Astrocyte (in vitro differentiated cells and primary cell): ENCODE results near the gene NAIF1. TPM values are rescaled to one million over a fixed set of nuclear protein-coding genes. Genes with fewer than 3 reads are reported as not detected.

Source experiments
- DNase-seq: peaks from one replicate; pipeline ENCODE4 v3.0.0-alpha.2; 2010; ENCODE audit warnings: low read depth
- FAIRE-seq: peaks from 2 replicates; lab custom pipeline; 2011; peaks lifted over from hg19 to GRCh38; lab: Jason Lieb, UNC
- H2AFZ ChIP-seq: 2 replicates; pipeline ENCODE4 v1.6.0; 2012; ENCODE audit warnings: low read depth, low read length, inconsistent platforms
- H3K27ac ChIP-seq: 2 replicates; pipeline ENCODE4 v1.5.1; 2011; ENCODE audit warnings: low read depth, low read length, inconsistent platforms
- H3K27me3 ChIP-seq: 2 replicates; pipeline ENCODE4 v1.6.0; 2011; ENCODE audit warnings: low read length, inconsistent platforms; ENCODE audit not compliant: insufficient read depth
- H3K36me3 ChIP-seq: 2 replicates; pipeline ENCODE4 v1.5.1; 2011; ENCODE audit warnings: low read length, inconsistent platforms; ENCODE audit not compliant: insufficient read depth
- H3K4me1 ChIP-seq: 2 replicates; pipeline ENCODE4 v1.5.1; 2011; ENCODE audit warnings: low read length, inconsistent platforms; ENCODE audit not compliant: insufficient read depth
- H3K4me2 ChIP-seq: 2 replicates; pipeline ENCODE4 v1.6.0; 2012; ENCODE audit warnings: low read length, inconsistent platforms
- H3K4me3 ChIP-seq: 2 replicates; pipeline ENCODE4 v1.5.1; 2011; ENCODE audit warnings: low read depth, mild to moderate bottlenecking, low read length, inconsistent platforms; ENCODE audit not compliant: insufficient read depth
- H3K79me2 ChIP-seq: 2 replicates; pipeline ENCODE4 v1.6.0; 2012; ENCODE audit warnings: mild to moderate bottlenecking, low read length, inconsistent platforms; ENCODE audit not compliant: insufficient read depth
- H3K9ac ChIP-seq: 2 replicates; pipeline ENCODE4 v1.6.0; 2012; ENCODE audit warnings: mild to moderate bottlenecking, low read length, inconsistent platforms
- H3K9me3 ChIP-seq: 2 replicates; pipeline ENCODE4 v1.5.1; 2012; ENCODE audit warnings: low read depth, mild to moderate bottlenecking, low read length, inconsistent platforms; ENCODE audit not compliant: insufficient read depth
- H4K20me1 ChIP-seq: 2 replicates; pipeline ENCODE4 v1.6.0; 2012; ENCODE audit warnings: low read length, inconsistent platforms; ENCODE audit not compliant: insufficient read depth
- H3K27ac Mint-ChIP-seq: one replicate; pipeline ENCODE4 v1.8.0; 2021; ENCODE audit warnings: mild to moderate bottlenecking, mixed read lengths; ENCODE audit not compliant: unreplicated experiment
- H3K27me3 Mint-ChIP-seq: one replicate; pipeline ENCODE4 v1.8.0; 2021; ENCODE audit warnings: low read depth, mixed read lengths; ENCODE audit not compliant: unreplicated experiment
- H3K36me3 Mint-ChIP-seq: one replicate; pipeline ENCODE4 v1.8.0; 2021; ENCODE audit warnings: low read depth, mixed read lengths; ENCODE audit not compliant: unreplicated experiment
- H3K4me1 Mint-ChIP-seq: one replicate; pipeline ENCODE4 v1.8.0; 2021; ENCODE audit warnings: low read depth, mixed read lengths; ENCODE audit not compliant: unreplicated experiment
- H3K4me3 Mint-ChIP-seq: one replicate; pipeline ENCODE4 v1.8.0; 2021; ENCODE audit warnings: mild to moderate bottlenecking, moderate library complexity, mixed read lengths; ENCODE audit not compliant: unreplicated experiment
- H3K9me3 Mint-ChIP-seq: one replicate; pipeline ENCODE4 v1.8.0; 2021; ENCODE audit warnings: mild to moderate bottlenecking, mixed read lengths; ENCODE audit not compliant: unreplicated experiment
- CTCF ChIP-seq: IDR thresholded peaks from 2 replicates; pipeline ENCODE4 v1.5.1; 2011; ENCODE audit warnings: low read depth, mild to moderate bottlenecking, inconsistent platforms, low read length, moderate library complexity; ENCODE audit not compliant: insufficient read depth
- EZH2 ChIP-seq: IDR thresholded peaks from 2 replicates; pipeline ENCODE4 v1.6.1; 2012; ENCODE audit warnings: mild to moderate bottlenecking, low read length, inconsistent platforms; ENCODE audit not compliant: insufficient read depth
- total RNA-seq: library from RNA; stranded (reverse); gene quantifications from 2 replicates; pipeline ENCODE4 v1.2.1, GENCODE V29; 2021

The NAIF1 gene
- total RNA-seq, 1 donor from 2014 or later = 10.2 TPM

GRCh38 chr9:128057724-128058409, 9.3 kb downstream of the NAIF1 start:
- Histone ChIP-seq H3K4me1 (no peaks in the 10 kb centered on the region), H3K36me3 (no peaks in the 10 kb centered on the region), H3K27me3 (no peaks in the 10 kb centered on the region), H3K4me2 (no peak overlapping the region), H3K4me3 (no peak overlapping the region), H3K9me3 (no peaks in the 10 kb centered on the region), H4K20me1 (no peaks in the 10 kb centered on the region), H3K27ac (no peak overlapping the region), H3K9ac (no peak overlapping the region), H2AFZ (no peak overlapping the region), H3K79me2 (no peaks in the 10 kb centered on the region)
- Mint-ChIP-seq H3K27me3 (peaks cover 6% of the 10 kb centered on the region), H3K4me1 (no peaks in the 10 kb centered on the region), H3K4me3 (peak overlapping the region; percentile 1), H3K9me3 (no peaks in the 10 kb centered on the region), H3K27ac (no peak overlapping the region), H3K36me3 (peaks cover 5% of the 10 kb centered on the region)
- FAIRE-seq (no peak), DNase-seq (no peak)
- TF ChIP-seq EZH2 (no peak), CTCF (no peak)

GRCh38 chr9:128056887-128057723, 10.0 kb downstream of the NAIF1 start:
- no peaks in the 10 kb centered on the region for H4K20me1 ChIP-seq
- H3K36me3 ChIP-seq = no peaks in the 10 kb centered on the region
- no peaks in the 10 kb centered on the region for H3K27me3 ChIP-seq
- no peak for TF ChIP-seq CTCF
- no peak for TF ChIP-seq EZH2
- no peak overlapping the region for H3K4me2 ChIP-seq
- H3K4me3 ChIP-seq = no peak overlapping the region
- H3K36me3 Mint-ChIP-seq = peaks cover 4% of the 10 kb centered on the region
- peaks cover 6% of the 10 kb centered on the region for H3K27me3 Mint-ChIP-seq
- H3K4me1 ChIP-seq = no peaks in the 10 kb centered on the region
- H3K4me3 Mint-ChIP-seq = peak overlapping the region; percentile 1
- H3K79me2 ChIP-seq = no peaks in the 10 kb centered on the region
- no peak overlapping the region for H3K9ac ChIP-seq
- no peak overlapping the region for H2AFZ ChIP-seq
- no peaks in the 10 kb centered on the region for H3K4me1 Mint-ChIP-seq
- no peaks in the 10 kb centered on the region for H3K9me3 Mint-ChIP-seq
- FAIRE-seq (no peak), DNase-seq (no peak)
- no peak overlapping the region for H3K27ac Mint-ChIP-seq
- H3K9me3 ChIP-seq = no peaks in the 10 kb centered on the region
- no peak overlapping the region for H3K27ac ChIP-seq

- H3K4me3 ChIP-seq = no peak overlapping the region
- H3K9ac ChIP-seq = no peak overlapping the region
- H3K27ac ChIP-seq = no peak overlapping the region
- no peaks in the 10 kb centered on the region for H4K20me1 ChIP-seq
- Mint-ChIP-seq H3K36me3 (peaks cover 1% of the 10 kb centered on the region), H3K27me3 (peaks cover 6% of the 10 kb centered on the region), H3K27ac (no peak overlapping the region), H3K9me3 (no peaks in the 10 kb centered on the region), H3K4me3 (no peak overlapping the region), H3K4me1 (no peaks in the 10 kb centered on the region)
- H3K4me1 ChIP-seq = no peaks in the 10 kb centered on the region
- no peak for TF ChIP-seq CTCF
- TF ChIP-seq EZH2 = no peak
- FAIRE-seq (no peak), DNase-seq (no peak)
- H3K27me3 ChIP-seq = no peaks in the 10 kb centered on the region
- no peaks in the 10 kb centered on the region for H3K79me2 ChIP-seq
- H2AFZ ChIP-seq = no peak overlapping the region
- H3K9me3 ChIP-seq = no peaks in the 10 kb centered on the region
- H3K36me3 ChIP-seq = no peaks in the 10 kb centered on the region
- H3K4me2 ChIP-seq = no peak overlapping the region
Observed at GRCh38 chr9:128056086-128056485, 11.0 kb downstream of the NAIF1 start.
